SKM-1 treated with dmso at 0.1 percent for 144 hours (cell line): ENCODE measurements around the gene ADAMTS13.
"Not testable (repeated sequence)": the region's sequence is repeated elsewhere in the genome, so short reads cannot be mapped to it uniquely, and the experiment has no call there.

Source experiments
- DNase-seq: peaks from one replicate; lab custom pipeline; 2025; ENCODE audit not compliant: unreplicated experiment; lab: John Stamatoyannopoulos, UW

Gene ADAMTS13

GRCh38 chr9:133421615-133422542 is at the start of gene ADAMTS13:
ADAMTS13 (plus strand) TSS chr9:133422367; CDS start chr9:133422444, 77 bp downstream.
- no peak for DNase-seq

- DNase-seq, result peak; percentile 50
Observed at GRCh38 chr9:133374612-133375115, 47.5 kb upstream of the ADAMTS13 start.

GRCh38 chr9:133375116-133375723 is 46.9 kb upstream of the ADAMTS13 start:
- DNase-seq, result no peak

- peak; percentile 93 for DNase-seq
Observed at GRCh38 chr9:133375724-133376654, 46.2 kb upstream of the ADAMTS13 start, which contains the start of the genes STKLD1 and SURF4. STKLD1 (plus strand) TSS chr9:133376366; CDS start chr9:133376474, 108 bp downstream. SURF4 (minus strand) TSS chr9:133376060; CDS start chr9:133375969, 91 bp downstream.

- not testable (repeated sequence) for DNase-seq
Observed at GRCh38 chr9:133377280-133377679, 44.9 kb upstream of the ADAMTS13 start.

- DNase-seq, result no peak
Observed at GRCh38 chr9:133377721-133378216, 44.4 kb upstream of the ADAMTS13 start.

- DNase-seq, result no peak
Observed at GRCh38 chr9:133378408-133378962, 43.7 kb upstream of the ADAMTS13 start.

- DNase-seq, result no peak
Observed at GRCh38 chr9:133379153-133380086, 42.7 kb upstream of the ADAMTS13 start.

- DNase-seq, result no peak
Observed at GRCh38 chr9:133380734-133381133, 41.4 kb upstream of the ADAMTS13 start.

- DNase-seq, result no peak
Observed at GRCh38 chr9:133382507-133383141, 39.5 kb upstream of the ADAMTS13 start.

- DNase-seq, result no peak
Observed at GRCh38 chr9:133383438-133383837, 38.7 kb upstream of the ADAMTS13 start.

GRCh38 chr9:133384736-133385321 is 37.3 kb upstream of the ADAMTS13 start:
- peak; percentile 30 for DNase-seq

GRCh38 chr9:133385452-133385851 is 36.7 kb upstream of the ADAMTS13 start:
- no peak for DNase-seq

- DNase-seq, result no peak
Observed at GRCh38 chr9:133386338-133386737, 35.8 kb upstream of the ADAMTS13 start.

GRCh38 chr9:133387680-133388079 is 34.5 kb upstream of the ADAMTS13 start:
- DNase-seq, result no peak

- no peak for DNase-seq
Observed at GRCh38 chr9:133389025-133389557, 33.1 kb upstream of the ADAMTS13 start.

GRCh38 chr9:133389562-133389961 is 32.6 kb upstream of the ADAMTS13 start:
- DNase-seq, result no peak

GRCh38 chr9:133390713-133391112 is 31.5 kb upstream of the ADAMTS13 start:
- no peak for DNase-seq
